ENCODE results near the gene PSMB7. TPM values are rescaled to one million over a fixed set of nuclear protein-coding genes. Genes with fewer than 3 reads are reported as not detected.
A peak's percentile ranks its signal among the peaks of the same experiment; 100 is the strongest.

Gene PSMB7
- total and polyA plus RNA-seq, 2 donors from 2014 or later = 105 to 250 TPM

- Histone ChIP-seq H3K27me3 (ENCODE audit: control insufficient read depth, insufficient read depth, low read length) (no peaks in the 10 kb centered on the region), H3K27ac (ENCODE audit: low read depth in 2 of 2, low read length in 2 of 2) (no peak overlapping the region), H3K36me3 (ENCODE audit: control insufficient read depth in 2 of 3, insufficient read depth in 3 of 3, low read length in 3 of 3) (peaks cover 3 to 25% (median 10%) of the 10 kb centered on the region in 3 donors), H3K4me3 (ENCODE audit: low read length in 3 of 3) (no peak overlapping the region), H3K9ac (ENCODE audit: low read length in 3 of 3) (no peak overlapping the region), H3K4me1 (ENCODE audit: control insufficient read depth in 2 of 3, insufficient read depth in 2 of 3, low read depth in 1 of 3, low read length in 3 of 3) (no peaks in the 10 kb centered on the region), H3K9me3 (ENCODE audit: control insufficient read depth in 2 of 3, insufficient read depth in 1 of 3, low read length in 3 of 3) (no peaks in the 10 kb centered on the region)
- DNase-seq = peak in 1 of 5 donors; percentile 67
- no peak for FAIRE-seq
- intact Hi-C loops (cut with DNase I) = no loop called here
- TF ChIP-seq CTCF (IDR thresholded peaks at IDR 0.05; ENCODE audit: borderline replicate concordance, extremely low read depth, insufficient read depth) = no peak
Observed at GRCh38 chr9:124344291-124345050, 70.8 kb downstream of the PSMB7 start.

GRCh38 chr9:124343533-124344290, 71.5 kb downstream of the PSMB7 start:
- peak in 1 of 5 donors; percentile 49 for DNase-seq
- intact Hi-C loops (cut with DNase I) = no loop called here
- Histone ChIP-seq H3K9me3 (ENCODE audit: control insufficient read depth in 2 of 3, insufficient read depth in 1 of 3, low read length in 3 of 3) (no peaks in the 10 kb centered on the region), H3K9ac (ENCODE audit: low read length in 3 of 3) (no peak overlapping the region), H3K27me3 (ENCODE audit: control insufficient read depth, insufficient read depth, low read length) (no peaks in the 10 kb centered on the region), H3K36me3 (ENCODE audit: control insufficient read depth in 2 of 3, insufficient read depth in 3 of 3, low read length in 3 of 3) (peaks cover 3 to 21% (median 5%) of the 10 kb centered on the region in 3 donors), H3K27ac (ENCODE audit: low read depth in 2 of 2, low read length in 2 of 2) (no peak overlapping the region), H3K4me3 (ENCODE audit: low read length in 3 of 3) (no peak overlapping the region), H3K4me1 (ENCODE audit: control insufficient read depth in 2 of 3, insufficient read depth in 2 of 3, low read depth in 1 of 3, low read length in 3 of 3) (no peaks in the 10 kb centered on the region)
- no peak for TF ChIP-seq CTCF (IDR thresholded peaks at IDR 0.05; ENCODE audit: borderline replicate concordance, extremely low read depth, insufficient read depth)
- no peak for FAIRE-seq

GRCh38 chr9:124342776-124343485, 72.3 kb downstream of the PSMB7 start:
- H3K9ac ChIP-seq (ENCODE audit: low read length in 3 of 3) = no peak overlapping the region
- H3K27ac ChIP-seq (ENCODE audit: low read depth in 2 of 2, low read length in 2 of 2) = no peak overlapping the region
- H3K36me3 ChIP-seq (ENCODE audit: control insufficient read depth in 2 of 3, insufficient read depth in 3 of 3, low read length in 3 of 3) = peaks cover 0 to 13% (median 0%) of the 10 kb centered on the region in 3 donors
- no peaks in the 10 kb centered on the region for H3K27me3 ChIP-seq (ENCODE audit: control insufficient read depth, insufficient read depth, low read length)
- intact Hi-C loops (cut with DNase I) = no loop called here
- FAIRE-seq = no peak
- peak; percentile 78 to 90 (median 83) for DNase-seq
- no peaks in the 10 kb centered on the region for H3K4me1 ChIP-seq (ENCODE audit: control insufficient read depth in 2 of 3, insufficient read depth in 2 of 3, low read depth in 1 of 3, low read length in 3 of 3)
- H3K4me3 ChIP-seq (ENCODE audit: low read length in 3 of 3) = no peak overlapping the region
- TF ChIP-seq CTCF (IDR thresholded peaks at IDR 0.05; ENCODE audit: borderline replicate concordance, extremely low read depth, insufficient read depth) = no peak
- H3K9me3 ChIP-seq (ENCODE audit: control insufficient read depth in 2 of 3, insufficient read depth in 1 of 3, low read length in 3 of 3) = no peaks in the 10 kb centered on the region

Measured in kidney (tissue), 14 donors.